Neural progenitor cell (in vitro differentiated cells): ENCODE data around the gene POLK.

Experiments
- CTCF ChIP-seq: fragments of 200-600 bp; sonication (generic); IDR thresholded peaks from 2 replicates; pipeline ENCODE4 v1.5.1; 2017; ENCODE audit warnings: antibody characterized with exemption, mild to moderate bottlenecking
- EZH2 ChIP-seq: fragments of 200-600 bp; sonication (generic); IDR thresholded peaks from 2 replicates; pipeline ENCODE4 v1.6.1; 2017; ENCODE audit warnings: antibody characterized with exemption, mild to moderate bottlenecking, moderate library complexity

DNA sequence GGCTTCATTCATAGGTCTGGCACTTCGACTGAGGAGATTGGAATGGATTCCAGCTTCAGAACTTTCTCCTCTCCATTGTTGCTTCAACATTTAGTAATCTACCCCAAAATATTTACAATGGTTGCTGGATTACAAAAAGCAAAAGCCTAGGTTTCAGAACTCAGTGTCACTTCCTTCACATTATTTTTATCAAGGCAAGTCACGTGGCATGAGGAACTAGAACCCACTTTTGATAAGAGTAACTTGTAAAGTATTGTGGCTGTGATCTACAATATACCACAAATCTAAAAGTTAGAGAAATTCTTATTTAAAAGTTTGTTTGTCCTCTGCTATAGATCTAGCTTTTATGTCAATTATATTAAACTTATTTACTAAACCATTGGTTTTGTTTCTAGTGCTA is 59.9 kb downstream of the POLK start:
- no peak for TF ChIP-seq CTCF
- no peak for TF ChIP-seq EZH2
